Inflammatory macrophage treated with lipopolysaccharide for 4 hours (primary cell): Measurements from ENCODE around the gene ATP1B2.
"Not testable (repeated sequence)": the region's sequence is repeated elsewhere in the genome, so short reads cannot be mapped to it uniquely, and the experiment has no call there.

ENCODE experiments used
- DNase-seq: peaks from one replicate; pipeline ENCODE4 v3.0.0-alpha.2; 2020

The ATP1B2 gene

GRCh38 chr17:7636163-7636562 lies 14.6 kb upstream of the ATP1B2 start:
- DNase-seq = no peak

- no peak for DNase-seq
Measured at GRCh38 chr17:7640783-7641182, 9.9 kb upstream of the ATP1B2 start.

- DNase-seq = not testable (repeated sequence)
Measured at GRCh38 chr17:7641635-7642034, 9.1 kb upstream of the ATP1B2 start.

GRCh38 chr17:7644775-7645174 lies 6.0 kb upstream of the ATP1B2 start:
- peak; percentile 88 for DNase-seq

GRCh38 chr17:7646457-7646856 lies 4.3 kb upstream of the ATP1B2 start:
- DNase-seq = no peak

- DNase-seq = peak; percentile 79
Measured at GRCh38 chr17:7647018-7647417, 3.7 kb upstream of the ATP1B2 start.

GRCh38 chr17:7651097-7651664 lies 455 bp downstream of the ATP1B2 start:
- DNase-seq = no peak

GRCh38 chr17:7651665-7652387 lies 1.1 kb downstream of the ATP1B2 start:
- DNase-seq = no peak

- DNase-seq = no peak
Measured at GRCh38 chr17:7652388-7653356, 1.9 kb downstream of the ATP1B2 start.

- DNase-seq = no peak
Measured at GRCh38 chr17:7654832-7655540, 4.3 kb downstream of the ATP1B2 start.

GRCh38 chr17:7655541-7655840 lies 4.8 kb downstream of the ATP1B2 start:
- no peak for DNase-seq

- DNase-seq = no peak
Measured at GRCh38 chr17:7656958-7657609, 6.4 kb downstream of the ATP1B2 start.

- no peak for DNase-seq
Measured at GRCh38 chr17:7667656-7668406, 17.1 kb downstream of the ATP1B2 start.

- DNase-seq = no peak
Measured at GRCh38 chr17:7668482-7668881, 17.8 kb downstream of the ATP1B2 start.

GRCh38 chr17:7673239-7673638 lies 22.5 kb downstream of the ATP1B2 start:
- DNase-seq = peak; percentile 53

GRCh38 chr17:7674934-7675333 lies 24.2 kb downstream of the ATP1B2 start:
- DNase-seq = no peak

- no peak for DNase-seq
Measured at GRCh38 chr17:7676533-7676932, 25.8 kb downstream of the ATP1B2 start.

GRCh38 chr17:7677388-7678067 lies 26.8 kb downstream of the ATP1B2 start:
- no peak for DNase-seq

- no peak for DNase-seq
Measured at GRCh38 chr17:7684851-7685532, 34.3 kb downstream of the ATP1B2 start.

GRCh38 chr17:7685533-7686221 lies 35.0 kb downstream of the ATP1B2 start:
- peak; percentile 97 for DNase-seq
